ENCODE data around the gene SPOP. TPM values are rescaled to one million over a fixed set of nuclear protein-coding genes. Genes with fewer than 3 reads are reported as not detected.

SPOP gene
- total and polyA plus RNA-seq, 2 of the 4 experiments (the other 2 are of a cell fraction), result 24.9 to 47.5 TPM

DNA sequence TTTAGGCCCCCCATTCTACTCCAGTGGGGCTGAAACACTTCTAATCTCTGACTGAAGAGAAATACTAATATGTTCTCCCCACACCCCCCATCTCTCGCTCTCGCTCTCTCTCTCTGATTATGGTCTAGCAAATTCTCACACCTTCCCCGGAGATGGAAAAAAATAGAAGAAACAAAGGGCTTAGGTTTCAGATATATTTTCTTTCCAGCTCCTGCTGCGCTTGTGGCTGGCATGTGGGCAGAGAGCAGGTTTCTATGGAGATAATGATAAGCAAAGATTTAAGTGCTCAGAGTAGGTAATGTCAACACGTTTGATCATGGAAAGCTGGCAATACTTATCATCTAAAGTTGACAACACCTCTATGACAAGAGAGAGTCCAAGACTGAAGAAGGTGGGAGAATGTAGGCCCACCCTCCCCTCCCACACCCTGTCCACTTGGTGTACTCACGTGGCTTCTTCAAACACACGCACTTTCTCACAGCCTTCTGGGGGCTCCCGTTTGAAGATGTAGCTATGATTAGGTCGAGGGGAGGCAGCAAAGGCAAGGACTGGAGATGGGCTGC lies 37.9 kb upstream of the SPOP start:
- H4K5ac ChIP-seq (ENCODE audit: low read depth, low read length), result no peak overlapping the region
- in situ Hi-C loops (cut with MboI; ENCODE audit: low sequenced_read_pairs), result no loop called here
- 80% methylated on average over 1 of the region's 9 CpGs; no CpG with 5 or more reads in 1 of the 2 experiments for WGBS, 2 experiments (ENCODE audit: extremely low coverage in 2 of 2, insufficient read length in 1 of 2)

More for the DNA sequence above, 37.9 kb upstream of the SPOP start:
- H3K36me3 ChIP-seq (ENCODE audit: control insufficient read depth, insufficient read depth, low read length), result peaks cover 6% of the 10 kb centered on the region; the same call in 1 of the 2 replicates
- ATAC-seq (ENCODE audit: low read depth) (no peak), DNase-seq (no peak)
- H3K4me2 ChIP-seq (ENCODE audit: low read depth, low read length), result no peak overlapping the region
- H2AK5ac ChIP-seq (ENCODE audit: low read depth, low read length), result no peak overlapping the region
- no peaks in the 10 kb centered on the region for H4K20me1 ChIP-seq (ENCODE audit: insufficient read depth, low read length)
- no peak overlapping the region for H3K4me3 ChIP-seq (ENCODE audit: insufficient read depth, low read depth, low read length)
- CTCF ChIA-PET, result no interaction called here
- no peaks in the 10 kb centered on the region for H3K27me3 ChIP-seq (ENCODE audit: control insufficient read depth, insufficient read depth, low read length)
- H4K8ac ChIP-seq (ENCODE audit: low read depth in 2 of 2, low read length in 2 of 2), result no peak overlapping the region
- no peak overlapping the region for H2AFZ ChIP-seq (replicated peaks; ENCODE audit: low read length, poor library complexity)
- H3K23ac ChIP-seq (ENCODE audit: low read depth, low read length), result no peak overlapping the region
- dilution Hi-C loops (cut with HindIII; ENCODE audit: low sequenced_read_pairs, unreplicated experiment), result no loop called here
- BruUV-seq (replicated peaks), result no TSS peak
- no peak overlapping the region for H3K4ac ChIP-seq (ENCODE audit: low read depth, low read length)
- no peak overlapping the region for H3K18ac ChIP-seq (ENCODE audit: low read depth, low read length)
- no peak overlapping the region for H4K91ac ChIP-seq (ENCODE audit: insufficient read depth, low read depth, low read length)
- no peak overlapping the region for H3K14ac ChIP-seq (replicated peaks; ENCODE audit: low read depth, low read length)
- H3K9ac ChIP-seq (ENCODE audit: low read depth, low read length), result no peak overlapping the region
- intact Hi-C loops (cut with micrococcal nuclease), result no loop called here
- no peaks in the 10 kb centered on the region for H3K4me1 ChIP-seq (ENCODE audit: control insufficient read depth, insufficient read depth, low read length)
- no peak overlapping the region for H2BK15ac ChIP-seq (ENCODE audit: low read depth, low read length)
- no peak overlapping the region for H2BK20ac ChIP-seq (ENCODE audit: low read depth, low read length)
- H3K27ac ChIP-seq (ENCODE audit: insufficient read depth, low read length), result no peak overlapping the region
- POLR2A ChIA-PET (ENCODE audit: unreplicated experiment), result no interaction called here
- H2AK9ac ChIP-seq (replicated peaks; ENCODE audit: low read depth, low read length, poor library complexity), result no peak overlapping the region
- H3K79me1 ChIP-seq (ENCODE audit: low read depth in 1 of 2, low read length in 2 of 2), result no peaks in the 10 kb centered on the region
- H3K56ac ChIP-seq (ENCODE audit: extremely low read depth, insufficient read depth, low read length), result no peak overlapping the region
- no peaks in the 10 kb centered on the region for H3K9me1 ChIP-seq (ENCODE audit: insufficient read depth, low read length)
- no peak overlapping the region for H2BK120ac ChIP-seq (ENCODE audit: low read depth, low read length)
- TF ChIP-seq RCOR1 (IDR thresholded peaks at IDR 0.05; ENCODE audit: insufficient replicate concordance, low read length) (no peak), BHLHE40 (IDR thresholded peaks at IDR 0.05; ENCODE audit: low read depth, low read length) (no peak), POLR2A (IDR thresholded peaks at IDR 0.05; ENCODE audit: low read depth, low read length) (no peak), FOS (IDR thresholded peaks at IDR 0.05; ENCODE audit: low read depth, low read length) (no peak), SMC3 (IDR thresholded peaks at IDR 0.05; ENCODE audit: low read depth, low read length) (no peak), MXI1 (IDR thresholded peaks at IDR 0.05; ENCODE audit: borderline replicate concordance, low read depth, low read length) (no peak), MAZ (IDR thresholded peaks at IDR 0.05; ENCODE audit: borderline replicate concordance, low read depth, low read length) (no peak), MAFK (IDR thresholded peaks at IDR 0.05; ENCODE audit: low read depth, low read length) (no peak), CHD1 (IDR thresholded peaks at IDR 0.05; ENCODE audit: low read depth, low read length) (no peak)
- TF ChIP-seq, protein P1, sequence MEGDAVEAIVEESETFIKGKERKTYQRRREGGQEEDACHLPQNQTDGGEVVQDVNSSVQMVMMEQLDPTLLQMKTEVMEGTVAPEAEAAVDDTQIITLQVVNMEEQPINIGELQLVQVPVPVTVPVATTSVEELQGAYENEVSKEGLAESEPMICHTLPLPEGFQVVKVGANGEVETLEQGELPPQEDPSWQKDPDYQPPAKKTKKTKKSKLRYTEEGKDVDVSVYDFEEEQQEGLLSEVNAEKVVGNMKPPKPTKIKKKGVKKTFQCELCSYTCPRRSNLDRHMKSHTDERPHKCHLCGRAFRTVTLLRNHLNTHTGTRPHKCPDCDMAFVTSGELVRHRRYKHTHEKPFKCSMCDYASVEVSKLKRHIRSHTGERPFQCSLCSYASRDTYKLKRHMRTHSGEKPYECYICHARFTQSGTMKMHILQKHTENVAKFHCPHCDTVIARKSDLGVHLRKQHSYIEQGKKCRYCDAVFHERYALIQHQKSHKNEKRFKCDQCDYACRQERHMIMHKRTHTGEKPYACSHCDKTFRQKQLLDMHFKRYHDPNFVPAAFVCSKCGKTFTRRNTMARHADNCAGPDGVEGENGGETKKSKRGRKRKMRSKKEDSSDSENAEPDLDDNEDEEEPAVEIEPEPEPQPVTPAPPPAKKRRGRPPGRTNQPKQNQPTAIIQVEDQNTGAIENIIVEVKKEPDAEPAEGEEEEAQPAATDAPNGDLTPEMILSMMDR (conservative IDR thresholded peaks at IDR 0.05; ENCODE audit: low read depth, low read length), result no peak
- no peak overlapping the region for H2BK5ac ChIP-seq (ENCODE audit: low read depth, low read length, poor library complexity, severe bottlenecking)
- no peaks in the 10 kb centered on the region for H3K9me3 ChIP-seq (ENCODE audit: control insufficient read depth, insufficient read depth, low read length)
